OCI-LY3 (cell line): ENCODE data around the gene LITAFD.
"Not testable (repeated sequence)": the region's sequence is repeated elsewhere in the genome, so short reads cannot be mapped to it uniquely, and the experiment has no call there.

Source experiments
- H2AFZ ChIP-seq: fragments of 200-600, 300-600 bp; shearing (Covaris generic); 2 replicates; pipeline ENCODE4 v1.6.0; 2014; ENCODE audit warnings: antibody characterized with exemption, low read depth, low read length
- H3K27ac ChIP-seq: fragments of 200-600, 300-600 bp; sonication (generic); 2 replicates; pipeline ENCODE4 v1.5.1; 2014; ENCODE audit warnings: mild to moderate bottlenecking, low read length, moderate library complexity, mixed read lengths
- H3K27me3 ChIP-seq: fragments of 200-600, 300-600 bp; sonication (generic); 2 replicates; pipeline ENCODE4 v1.6.1; 2014; ENCODE audit warnings: low read depth, low read length, mixed read lengths
- H3K36me3 ChIP-seq: fragments of 200-600, 300-600 bp; sonication (generic); replicated peaks from 2 replicates; pipeline ENCODE3; 2014; ENCODE audit warnings: low read depth, low read length, mixed read lengths
- H3K4me1 ChIP-seq: fragments of 300-600, 200-600 bp; sonication (generic); 2 replicates; pipeline ENCODE4 v1.6.1; 2014; ENCODE audit warnings: low read length, mixed read lengths
- H3K4me2 ChIP-seq: fragments of 200-600, 300-600 bp; sonication (generic); 2 replicates; pipeline ENCODE4 v1.6.1; 2014; ENCODE audit warnings: low read length, mixed read lengths
- H3K4me3 ChIP-seq: fragments of 300-600, 200-600 bp; sonication (generic); 2 replicates; pipeline ENCODE4 v1.5.1; 2014; ENCODE audit warnings: antibody characterized with exemption, mild to moderate bottlenecking, low read length, moderate library complexity
- H3K79me2 ChIP-seq: fragments of 300-600, 200-600 bp; shearing (Covaris generic); 2 replicates; pipeline ENCODE4 v1.6.1; 2014; ENCODE audit warnings: mild to moderate bottlenecking, low read length, mixed read lengths
- H3K9ac ChIP-seq: fragments of 300-600, 200-600 bp; shearing (Covaris generic); 2 replicates; pipeline ENCODE4 v1.6.0; 2014; ENCODE audit warnings: mild to moderate bottlenecking, low read length, moderate library complexity
- H3K9me3 ChIP-seq: fragments of 200-600, 300-600 bp; shearing (Covaris generic); 2 replicates; pipeline ENCODE4 v1.6.1; 2014; ENCODE audit warnings: low read length, mixed read lengths; ENCODE audit not compliant: insufficient read depth
- H4K20me1 ChIP-seq: fragments of 200-600, 300-600 bp; sonication (generic); 2 replicates; pipeline ENCODE4 v1.6.1; 2016; ENCODE audit warnings: low read length, mixed read lengths; ENCODE audit not compliant: insufficient read depth
- CTCF ChIP-seq: fragments of 200-600, 300-600 bp; sonication (generic); IDR thresholded peaks from 2 replicates; pipeline ENCODE4 v1.5.1; 2014; ENCODE audit warnings: antibody characterized with exemption, low read length, low read depth
- EZH2phosphoT487 ChIP-seq: fragments of 200-600 bp; shearing (Covaris generic); IDR thresholded peaks from 2 replicates; pipeline ENCODE4 v1.6.1; 2018; ENCODE audit warnings: antibody characterized with exemption, mixed run types, low read depth

LITAFD gene

GRCh38 chr16:8912793-8913192, 30.6 kb downstream of the LITAFD start:
- no peaks in the 10 kb centered on the region for H3K9me3 ChIP-seq
- peaks cover 11% of the 10 kb centered on the region for H3K4me1 ChIP-seq
- no peak overlapping the region for H3K4me3 ChIP-seq
- peaks cover 56% of the 10 kb centered on the region for H3K36me3 ChIP-seq
- H2AFZ ChIP-seq: no peak overlapping the region
- no peak overlapping the region for H3K27ac ChIP-seq
- H3K4me2 ChIP-seq: no peak overlapping the region
- H3K27me3 ChIP-seq: no peaks in the 10 kb centered on the region
- H3K9ac ChIP-seq: no peak overlapping the region
- TF ChIP-seq EZH2phosphoT487 (no peak), CTCF (no peak)
- peaks cover 14% of the 10 kb centered on the region; the same call in 1 of the 2 replicates for H3K79me2 ChIP-seq
- H4K20me1 ChIP-seq: peaks cover 27% of the 10 kb centered on the region

- Histone ChIP-seq H3K36me3 (peaks cover 52% of the 10 kb centered on the region), H3K9ac (no peak overlapping the region), H3K9me3 (no peaks in the 10 kb centered on the region), H3K4me2 (no peak overlapping the region), H4K20me1 (peaks cover 25% of the 10 kb centered on the region), H3K4me3 (no peak overlapping the region), H3K79me2 (peaks cover 14% of the 10 kb centered on the region; the same call in 1 of the 2 replicates), H3K27me3 (no peaks in the 10 kb centered on the region), H3K27ac (no peak overlapping the region), H3K4me1 (peaks cover 11% of the 10 kb centered on the region), H2AFZ (no peak overlapping the region)
- TF ChIP-seq CTCF (no peak), EZH2phosphoT487 (no peak)
These were observed 31.9 kb downstream of the LITAFD start for GRCh38 chr16:8914098-8914497.

GRCh38 chr16:8915722-8916301, 33.7 kb downstream of the LITAFD start:
- Histone ChIP-seq H3K36me3 (peaks cover 63% of the 10 kb centered on the region), H3K9ac (no peak overlapping the region), H3K79me2 (peaks cover 14% of the 10 kb centered on the region; the same call in 1 of the 2 replicates), H3K27ac (no peak overlapping the region), H3K4me3 (no peak overlapping the region), H3K9me3 (no peaks in the 10 kb centered on the region), H2AFZ (no peak overlapping the region), H3K4me2 (no peak overlapping the region), H4K20me1 (peaks cover 36% of the 10 kb centered on the region), H3K4me1 (peaks cover 11% of the 10 kb centered on the region), H3K27me3 (no peaks in the 10 kb centered on the region)
- no peak for TF ChIP-seq CTCF
- no peak for TF ChIP-seq EZH2phosphoT487

- no peak overlapping the region for H3K9ac ChIP-seq
- no peak overlapping the region for H2AFZ ChIP-seq
- no peak overlapping the region for H3K4me2 ChIP-seq
- peaks cover 35% of the 10 kb centered on the region for H4K20me1 ChIP-seq
- no peak overlapping the region; the same call in 1 of the 2 replicates for H3K27ac ChIP-seq
- peaks cover 60% of the 10 kb centered on the region for H3K36me3 ChIP-seq
- H3K9me3 ChIP-seq: no peaks in the 10 kb centered on the region
- H3K79me2 ChIP-seq: peaks cover 10% of the 10 kb centered on the region; the same call in 1 of the 2 replicates
- H3K4me1 ChIP-seq: peaks cover 14% of the 10 kb centered on the region
- no peak for TF ChIP-seq CTCF
- TF ChIP-seq EZH2phosphoT487: no peak
- H3K4me3 ChIP-seq: no peak overlapping the region
- no peaks in the 10 kb centered on the region for H3K27me3 ChIP-seq
These were observed 34.5 kb downstream of the LITAFD start for GRCh38 chr16:8916541-8917225.

GRCh38 chr16:8917336-8917735, 35.2 kb downstream of the LITAFD start:
- H3K79me2 ChIP-seq: not testable (repeated sequence)
- H3K4me1 ChIP-seq: peaks cover 15% of the 10 kb centered on the region
- peaks cover 61% of the 10 kb centered on the region for H3K36me3 ChIP-seq

More at GRCh38 chr16:8917336-8917735, 35.2 kb downstream of the LITAFD start:
- H3K27me3 ChIP-seq, H3K9me3 ChIP-seq, H3K9ac ChIP-seq, H3K27ac ChIP-seq, H3K4me3 ChIP-seq, H2AFZ ChIP-seq, H3K4me2 ChIP-seq: not testable (repeated sequence)
- H4K20me1 ChIP-seq: peaks cover 38% of the 10 kb centered on the region
